ENCODE results near the gene UBAC2. TPM values are rescaled to one million over a fixed set of nuclear protein-coding genes. Genes with fewer than 3 reads are reported as not detected.

Gene UBAC2
- total RNA-seq, 4 donors from 2014 or later: 41.8 to 51.0 (median 45.5) TPM

- TF ChIP-seq, protein P1, sequence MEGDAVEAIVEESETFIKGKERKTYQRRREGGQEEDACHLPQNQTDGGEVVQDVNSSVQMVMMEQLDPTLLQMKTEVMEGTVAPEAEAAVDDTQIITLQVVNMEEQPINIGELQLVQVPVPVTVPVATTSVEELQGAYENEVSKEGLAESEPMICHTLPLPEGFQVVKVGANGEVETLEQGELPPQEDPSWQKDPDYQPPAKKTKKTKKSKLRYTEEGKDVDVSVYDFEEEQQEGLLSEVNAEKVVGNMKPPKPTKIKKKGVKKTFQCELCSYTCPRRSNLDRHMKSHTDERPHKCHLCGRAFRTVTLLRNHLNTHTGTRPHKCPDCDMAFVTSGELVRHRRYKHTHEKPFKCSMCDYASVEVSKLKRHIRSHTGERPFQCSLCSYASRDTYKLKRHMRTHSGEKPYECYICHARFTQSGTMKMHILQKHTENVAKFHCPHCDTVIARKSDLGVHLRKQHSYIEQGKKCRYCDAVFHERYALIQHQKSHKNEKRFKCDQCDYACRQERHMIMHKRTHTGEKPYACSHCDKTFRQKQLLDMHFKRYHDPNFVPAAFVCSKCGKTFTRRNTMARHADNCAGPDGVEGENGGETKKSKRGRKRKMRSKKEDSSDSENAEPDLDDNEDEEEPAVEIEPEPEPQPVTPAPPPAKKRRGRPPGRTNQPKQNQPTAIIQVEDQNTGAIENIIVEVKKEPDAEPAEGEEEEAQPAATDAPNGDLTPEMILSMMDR (IDR thresholded peaks at IDR 0.05): no peak
- no peak for ATAC-seq (ENCODE audit: low FRiP score)
- DNase-seq (ENCODE audit: low spot score): no peak
These were observed 41.8 kb upstream of the UBAC2 start for GRCh38 chr13:99158846-99159245.

DNA sequence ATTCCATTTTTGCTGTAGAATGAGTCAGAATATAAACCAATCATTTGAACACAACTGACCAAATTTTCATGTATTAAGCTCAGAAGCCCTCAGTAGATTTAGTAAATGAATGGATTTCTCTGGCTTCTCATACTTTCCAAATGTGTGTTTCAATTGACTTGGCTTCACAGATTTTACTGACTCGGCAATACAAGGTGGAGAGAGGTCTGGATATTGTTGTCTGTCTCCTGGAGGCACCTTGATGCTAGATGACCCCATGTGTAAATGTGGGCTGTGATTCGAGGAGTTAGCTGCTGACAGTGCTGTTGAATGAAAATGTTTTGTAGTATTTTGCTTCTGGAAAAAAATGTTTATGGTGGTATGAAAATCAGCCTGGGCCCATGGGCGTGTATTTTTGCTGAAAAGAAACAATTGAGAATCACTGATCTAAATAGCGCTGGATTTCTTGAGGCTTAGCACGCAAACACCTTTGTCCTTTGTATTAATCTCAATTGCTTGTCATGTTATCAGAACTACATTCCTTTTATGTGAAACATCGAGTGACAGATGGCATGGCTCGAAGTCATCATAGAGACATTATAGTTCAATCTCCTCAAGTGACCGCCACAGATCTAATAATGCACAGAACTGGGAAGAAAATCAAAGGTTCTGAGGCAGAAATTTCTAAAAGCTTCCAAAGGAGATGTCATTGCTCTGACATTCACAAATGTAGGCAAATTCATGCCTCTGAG lies 41.2 kb upstream of the UBAC2 start:
- DNase-seq (ENCODE audit: low spot score) (no peak), ATAC-seq (ENCODE audit: low FRiP score) (no peak)
- TF ChIP-seq, protein P1 (IDR thresholded peaks at IDR 0.05): no peak

GRCh38 chr13:99160415-99160814 lies 40.2 kb upstream of the UBAC2 start:
- TF ChIP-seq, protein P1 (IDR thresholded peaks at IDR 0.05): no peak
- no peak for ATAC-seq (ENCODE audit: low FRiP score)
- no peak for DNase-seq (ENCODE audit: low spot score)

GRCh38 chr13:99161512-99161911 lies 39.1 kb upstream of the UBAC2 start:
- ATAC-seq (ENCODE audit: low FRiP score) (no peak), DNase-seq (ENCODE audit: low spot score) (no peak)
- TF ChIP-seq, protein P1 (IDR thresholded peaks at IDR 0.05): no peak

DNA sequence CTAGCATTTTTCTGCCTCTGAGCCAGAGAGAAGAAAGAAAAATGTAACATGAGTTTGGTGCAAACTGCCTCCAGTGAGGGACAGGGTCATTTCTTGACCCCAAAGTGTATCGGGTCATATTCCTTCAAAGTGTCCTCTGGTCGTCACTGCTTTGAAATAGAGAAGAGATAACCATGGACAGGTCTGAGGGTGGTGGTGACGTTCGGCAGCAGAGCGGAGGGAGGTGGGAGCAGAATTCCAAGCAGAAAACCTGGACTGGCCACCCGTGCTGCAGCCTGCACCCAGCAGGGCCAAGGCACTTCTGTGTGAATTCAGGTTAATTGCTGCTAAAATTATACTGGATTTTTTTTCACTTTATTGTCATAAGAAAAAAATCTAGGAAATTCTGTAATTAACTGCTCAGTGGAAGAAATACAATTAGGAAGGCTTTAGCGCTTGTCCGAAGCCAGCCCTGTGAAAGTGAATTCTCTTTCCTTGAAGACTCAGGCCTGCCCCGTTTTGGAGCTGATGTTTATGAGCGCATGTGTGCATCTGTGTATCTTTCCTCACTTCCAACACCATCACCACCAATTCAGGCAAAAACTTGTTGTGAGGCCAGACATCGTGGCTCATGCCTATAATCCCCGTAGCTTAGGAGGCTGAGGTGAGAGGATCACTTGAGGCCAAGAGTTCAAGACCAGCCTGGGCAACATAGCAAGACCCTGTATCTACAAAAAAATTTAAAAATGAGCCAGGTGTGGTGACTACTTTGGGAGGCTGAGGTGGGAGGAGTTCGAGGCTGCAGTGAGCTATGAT lies 37.9 kb upstream of the UBAC2 start:
- TF ChIP-seq, protein P1 (IDR thresholded peaks at IDR 0.05): no peak
- no peak for DNase-seq (ENCODE audit: low spot score)
- ATAC-seq (ENCODE audit: low FRiP score): no peak

DNA sequence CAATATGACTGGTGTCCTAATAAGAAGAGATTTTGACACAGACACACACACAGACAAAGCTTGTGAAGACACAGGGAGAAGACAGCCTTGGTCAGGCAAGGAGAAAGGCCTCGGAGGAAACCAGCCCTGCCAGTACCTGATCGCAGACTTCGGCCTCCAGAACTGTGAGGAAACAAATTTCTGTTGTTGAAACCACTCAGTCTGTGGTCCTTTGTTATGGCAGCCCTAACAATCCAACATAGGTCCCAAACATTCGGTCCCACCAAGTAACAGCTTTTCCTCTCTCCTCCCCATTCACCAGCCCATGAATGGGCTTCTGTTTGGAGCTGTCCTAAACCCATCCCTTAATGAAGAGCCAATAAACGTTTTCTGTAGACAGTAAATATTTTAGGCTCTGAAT lies 36.4 kb upstream of the UBAC2 start:
- ATAC-seq (ENCODE audit: low FRiP score) (no peak), DNase-seq (ENCODE audit: low spot score) (no peak)
- TF ChIP-seq, protein P1 (IDR thresholded peaks at IDR 0.05): no peak

All from omental fat pad (tissue), 4 donors.